NCI-H524 (cell line): ENCODE results near the gene C11orf54.
"Not testable (repeated sequence)": the region's sequence is repeated elsewhere in the genome, so short reads cannot be mapped to it uniquely, and the experiment has no call there.

ENCODE experiments used
- DNase-seq, 2 experiments: peaks; one replicate each; lab custom pipeline; 2025; lab: John Stamatoyannopoulos, UW

Gene C11orf54

DNA sequence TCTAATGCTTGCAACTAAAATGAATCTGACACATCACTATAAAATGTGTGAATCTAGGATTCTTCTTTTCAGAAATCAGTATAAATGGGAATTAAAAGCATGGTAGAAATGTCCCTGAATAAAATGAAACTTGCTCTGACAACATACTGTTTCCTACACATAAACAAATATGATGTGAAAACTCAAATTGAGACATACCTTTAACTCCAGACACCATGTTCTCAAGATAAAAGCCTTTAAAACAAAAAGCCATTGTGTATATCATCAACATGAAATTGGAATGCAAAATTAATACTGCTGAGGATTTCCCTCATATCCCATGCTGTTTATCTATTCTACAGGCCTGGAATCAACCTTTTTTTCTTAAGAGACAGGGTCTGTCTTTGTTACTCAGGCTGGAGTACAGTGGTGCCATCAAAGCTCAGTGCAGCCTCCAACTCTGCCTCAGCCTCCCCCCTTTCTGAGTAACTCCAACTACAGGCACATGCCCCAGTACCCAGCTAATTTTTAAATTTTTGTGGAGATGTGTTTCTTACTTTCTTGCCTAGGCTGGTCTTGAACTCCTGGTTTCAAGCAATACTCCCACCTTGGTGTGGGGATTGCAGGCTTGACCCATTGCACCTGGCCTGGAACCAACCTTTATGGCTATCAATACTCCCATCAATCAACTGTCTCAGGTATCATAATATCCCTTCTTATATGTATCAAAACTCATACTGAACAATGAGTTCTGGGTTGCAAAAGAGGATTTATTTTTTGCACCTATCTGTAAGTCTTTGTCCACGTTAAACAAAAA, 6.8 kb upstream of the C11orf54 start:
- DNase-seq: no peak

DNA sequence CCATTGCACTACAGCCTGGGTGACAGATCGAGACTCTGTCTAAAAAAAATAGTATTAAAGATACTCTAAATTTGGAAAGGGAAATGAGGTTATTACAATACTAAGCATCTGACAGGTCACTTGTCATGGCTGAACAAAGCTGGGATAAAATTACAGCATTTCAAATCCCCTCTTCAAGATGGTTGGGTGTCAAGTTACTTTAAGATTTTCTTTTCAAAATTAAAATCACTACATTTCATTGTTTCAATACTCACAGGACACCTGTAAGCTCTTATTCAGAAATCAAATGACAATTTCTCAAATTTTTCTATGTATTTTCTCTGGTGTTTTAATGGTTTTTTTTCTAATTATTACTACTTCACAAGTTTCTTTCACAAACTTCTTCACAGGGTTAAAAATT, 5.8 kb upstream of the C11orf54 start:
- DNase-seq: no peak

DNA sequence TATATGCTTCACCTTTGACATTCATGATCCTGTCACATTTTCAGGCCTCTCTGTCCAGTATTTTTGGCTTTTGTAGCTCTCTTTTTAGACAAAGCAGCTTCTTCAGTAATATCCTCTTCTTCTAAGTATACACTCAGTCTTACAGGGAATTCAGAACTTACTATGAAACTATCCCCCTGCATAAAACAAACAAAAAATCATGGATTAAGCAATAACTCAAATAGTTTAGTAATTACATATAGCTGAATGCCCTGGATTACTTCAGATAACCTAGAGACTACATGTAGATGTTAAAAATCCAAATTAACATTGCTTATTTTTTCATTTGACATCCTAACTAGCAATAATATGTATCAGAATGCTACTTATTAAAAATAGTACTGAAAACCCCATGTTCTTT, 5.3 kb upstream of the C11orf54 start:
- DNase-seq: no peak

DNA sequence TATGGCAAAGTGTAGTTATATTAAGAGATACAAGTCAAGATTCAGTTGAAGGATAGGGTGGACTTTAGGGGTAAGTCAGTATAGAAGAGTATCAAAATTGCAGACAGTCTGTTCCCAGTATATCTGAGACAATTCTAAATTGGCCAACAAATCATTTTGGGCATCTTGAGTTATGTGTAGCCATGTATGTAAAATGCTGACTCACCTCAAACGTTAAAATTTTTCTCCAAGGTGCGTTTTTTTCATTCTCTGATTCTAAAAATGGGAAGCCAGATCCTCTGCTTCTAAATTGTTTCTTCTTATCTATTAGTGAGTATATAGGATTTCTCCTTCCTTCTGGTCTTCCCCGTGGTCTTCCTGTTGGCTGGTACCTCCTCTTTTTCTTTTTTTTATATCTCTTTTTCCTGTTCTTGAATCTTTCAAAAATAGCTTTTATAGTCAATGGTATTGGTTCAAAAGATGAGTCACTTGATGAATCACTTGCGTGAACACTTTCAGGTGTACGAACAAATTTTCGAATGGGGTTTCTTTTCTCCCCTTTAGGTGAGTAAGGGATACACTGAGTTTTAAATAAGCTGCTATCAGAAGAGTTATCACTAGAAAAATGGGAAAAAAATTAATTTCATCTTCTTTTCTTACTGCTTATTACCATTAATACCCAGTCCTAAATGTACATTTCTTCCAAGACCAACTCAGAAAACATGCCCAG, 3.4 kb upstream of the C11orf54 start:
- DNase-seq: no peak

DNA sequence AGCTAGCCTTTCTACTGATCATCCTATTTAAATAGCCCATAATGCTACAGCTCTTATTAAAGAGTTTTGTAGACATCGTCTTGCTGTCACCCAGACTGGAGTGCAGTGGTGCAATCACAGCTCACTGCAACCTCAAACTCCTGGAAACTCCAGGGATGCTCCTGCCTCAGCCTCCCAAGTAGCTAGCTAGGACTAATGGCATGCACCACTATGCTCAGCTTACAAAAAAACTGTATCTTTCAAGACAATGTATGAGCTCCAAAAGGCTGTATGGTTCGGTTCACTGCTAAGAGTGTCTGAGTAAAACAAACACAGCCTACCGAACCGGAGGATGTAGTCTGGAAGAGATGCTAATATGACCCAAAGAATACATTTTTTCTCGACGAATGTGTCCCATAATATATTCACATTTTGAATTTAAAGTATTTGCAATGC, 2.8 kb upstream of the C11orf54 start:
- no peak for DNase-seq

- DNase-seq: peak in 1 of 2 experiments; percentile 20
Observed at GRCh38 chr11:93740031-93740729, 1.3 kb upstream of the C11orf54 start.

DNA sequence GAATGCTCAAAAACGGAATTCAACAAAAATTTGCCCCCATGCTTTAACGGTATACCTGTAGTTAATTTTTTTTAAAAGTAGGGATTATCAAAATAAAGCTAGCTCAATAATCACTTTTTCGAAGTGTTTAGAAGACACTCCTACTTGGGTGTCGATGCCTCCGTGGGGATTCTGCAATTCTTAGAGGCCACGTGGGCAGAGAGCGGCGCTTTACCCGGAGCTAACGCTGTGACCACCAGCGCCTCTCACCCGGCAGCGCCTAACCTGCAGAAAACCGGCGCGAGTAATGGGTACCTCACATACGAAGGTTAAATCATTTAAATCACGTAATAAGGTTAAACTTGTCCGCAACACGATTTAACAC, 760 bp upstream of the C11orf54 start:
- DNase-seq: peak; percentile 30 to 58

GRCh38 chr11:93741882-93742226, 382 bp downstream of the C11orf54 start:
- peak in 1 of 2 experiments; percentile 43 for DNase-seq

GRCh38 chr11:93743291-93743690, 1.8 kb downstream of the C11orf54 start:
- DNase-seq: no peak

DNA sequence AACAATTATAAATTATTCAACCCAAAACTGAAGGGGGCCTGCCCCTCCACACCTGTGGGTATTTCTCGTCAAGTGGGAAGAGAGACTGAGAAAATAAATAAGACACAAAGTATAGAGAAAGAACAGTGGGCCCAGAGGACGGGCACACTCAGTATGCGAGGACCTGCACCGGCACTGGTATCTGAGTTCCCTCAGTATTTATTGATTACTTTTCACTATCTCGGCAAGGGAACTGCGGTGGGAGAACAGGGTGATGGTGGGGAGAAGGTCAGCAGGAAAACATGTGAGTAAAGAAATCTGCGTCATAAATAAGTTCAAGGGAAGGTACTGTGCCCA, 3.2 kb downstream of the C11orf54 start:
- no peak for DNase-seq

GRCh38 chr11:93745005-93745755, 3.7 kb downstream of the C11orf54 start:
- not testable (repeated sequence) for DNase-seq

- DNase-seq: no peak
Observed at GRCh38 chr11:93746101-93746500, 4.6 kb downstream of the C11orf54 start.

- DNase-seq: no peak
Observed at GRCh38 chr11:93747122-93747521, 5.7 kb downstream of the C11orf54 start.

DNA sequence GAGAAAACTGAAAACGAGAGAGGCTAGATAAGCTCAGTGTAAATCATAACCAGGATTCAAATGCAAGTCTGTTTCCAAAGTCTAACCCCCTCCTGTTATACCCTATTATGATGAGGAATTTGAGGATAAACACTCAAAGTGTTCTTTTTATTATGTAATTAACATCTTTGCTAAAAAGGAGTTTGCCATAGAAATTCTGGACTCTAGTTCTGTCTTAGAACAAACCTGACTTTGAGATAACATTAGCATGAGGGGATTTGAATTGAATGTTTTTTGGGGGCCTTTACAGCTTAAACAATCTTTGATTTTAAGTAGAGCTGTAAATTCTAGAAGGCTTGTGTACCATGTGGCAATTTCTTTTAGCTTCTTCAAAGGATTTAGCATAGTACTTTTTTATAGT, 9.5 kb downstream of the C11orf54 start:
- no peak for DNase-seq

DNA sequence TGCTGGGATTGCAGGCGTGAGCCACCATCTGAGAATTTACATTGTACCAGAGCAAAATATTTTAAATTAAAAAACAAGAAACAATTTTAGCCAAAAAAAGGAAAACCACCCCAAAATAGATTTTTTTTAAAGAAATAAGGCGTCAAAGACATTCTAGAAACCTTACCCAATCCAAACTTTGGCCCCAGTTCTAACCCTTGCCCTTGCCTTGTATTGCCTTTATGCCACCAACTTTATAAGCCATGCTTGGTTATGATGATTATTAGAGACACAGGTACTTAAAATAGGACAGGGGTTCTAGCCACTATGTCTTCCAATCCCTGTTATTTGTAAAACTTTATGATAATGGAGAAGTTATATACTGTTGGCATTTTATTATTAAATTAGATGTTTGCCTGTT, 11.8 kb downstream of the C11orf54 start:
- no peak for DNase-seq

- DNase-seq: no peak
Observed at GRCh38 chr11:93756748-93757147, 15.3 kb downstream of the C11orf54 start.

DNA sequence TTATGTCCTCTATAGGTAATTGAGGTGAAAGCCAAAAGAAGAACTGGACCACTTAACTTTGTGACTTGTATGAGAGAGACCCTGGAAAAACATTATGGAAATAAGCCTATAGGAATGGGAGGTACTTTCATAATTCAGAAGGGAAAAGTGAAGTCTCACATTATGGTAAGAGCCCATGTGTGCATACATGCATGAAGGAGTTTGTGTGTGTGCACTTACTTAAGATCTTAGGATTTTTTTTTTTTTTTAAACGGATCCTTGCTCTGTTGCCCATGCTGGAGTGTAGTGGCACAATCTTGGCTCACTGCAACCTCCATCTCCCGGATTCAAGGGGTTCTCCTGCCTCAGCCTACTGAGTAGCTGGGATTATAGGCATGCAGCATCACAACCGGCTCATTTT, 15.8 kb downstream of the C11orf54 start:
- no peak for DNase-seq

DNA sequence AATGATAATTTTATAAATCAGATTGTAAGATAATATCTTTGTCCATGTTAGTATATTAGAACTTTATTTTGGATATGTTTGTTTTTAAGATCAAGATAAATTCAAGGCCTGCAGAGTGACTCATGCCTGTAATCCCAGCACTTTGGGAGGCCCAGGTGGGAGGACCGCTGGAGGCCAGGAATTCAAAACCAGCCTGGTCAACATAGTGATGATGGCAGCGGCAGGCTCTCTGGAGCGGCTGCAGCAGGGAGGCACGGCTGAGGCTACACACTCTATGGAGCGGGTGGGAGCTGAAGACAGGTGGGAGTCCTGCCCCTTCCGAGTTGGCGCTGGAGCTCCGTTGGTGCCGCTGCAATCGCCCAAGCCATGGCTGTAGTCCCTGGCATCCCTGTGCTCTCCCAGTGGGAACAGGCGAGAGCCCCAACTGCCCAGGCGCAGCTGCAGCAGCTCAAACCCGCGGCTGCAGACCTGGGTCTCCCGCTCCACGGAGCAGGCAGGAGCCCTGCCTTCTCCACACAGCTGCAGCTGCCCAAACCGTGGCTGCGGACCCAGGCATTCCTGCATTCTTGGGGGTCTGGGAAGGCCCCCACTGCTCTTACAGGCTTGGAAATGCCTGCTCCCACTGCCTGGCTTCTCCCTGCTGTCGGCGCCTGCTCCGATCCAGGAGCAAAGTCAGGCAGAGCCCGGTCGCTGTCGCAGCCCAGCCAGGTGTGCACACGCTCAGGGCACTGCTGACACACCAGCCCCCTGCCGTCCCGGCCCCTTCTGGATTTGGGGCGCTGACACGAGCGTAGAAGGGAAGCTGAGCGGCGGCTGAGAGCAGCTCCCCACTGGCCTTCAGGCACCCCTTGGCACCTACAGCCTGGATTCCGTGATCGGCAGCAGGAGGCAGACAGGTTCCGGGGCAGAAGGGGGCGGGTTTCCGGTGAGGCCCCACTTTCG, 16.7 kb downstream of the C11orf54 start:
- no peak for DNase-seq

DNA sequence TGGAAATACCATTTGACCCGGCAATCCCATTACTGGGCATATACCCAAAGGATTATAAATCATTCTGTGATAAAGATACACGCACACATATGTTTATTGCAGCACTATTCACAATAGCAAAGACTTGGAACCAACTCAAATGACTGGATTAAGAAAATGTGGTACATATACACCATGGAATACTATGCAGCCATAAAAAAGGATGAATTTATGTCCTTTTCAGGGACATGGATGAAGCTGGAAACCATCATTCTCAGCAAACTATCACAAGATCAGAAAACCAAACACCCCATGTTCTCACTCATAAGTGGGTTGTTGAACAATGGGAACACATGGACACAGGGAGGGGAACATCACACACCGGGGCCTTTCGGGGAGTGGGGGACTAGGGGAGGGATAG, 17.7 kb downstream of the C11orf54 start:
- DNase-seq: not testable (repeated sequence)

- no peak for DNase-seq
Observed at GRCh38 chr11:93761910-93762309, 20.4 kb downstream of the C11orf54 start.

GRCh38 chr11:93765551-93765950, 24.1 kb downstream of the C11orf54 start:
- DNase-seq: no peak
